ENCODE data around the gene RALY.

DNA sequence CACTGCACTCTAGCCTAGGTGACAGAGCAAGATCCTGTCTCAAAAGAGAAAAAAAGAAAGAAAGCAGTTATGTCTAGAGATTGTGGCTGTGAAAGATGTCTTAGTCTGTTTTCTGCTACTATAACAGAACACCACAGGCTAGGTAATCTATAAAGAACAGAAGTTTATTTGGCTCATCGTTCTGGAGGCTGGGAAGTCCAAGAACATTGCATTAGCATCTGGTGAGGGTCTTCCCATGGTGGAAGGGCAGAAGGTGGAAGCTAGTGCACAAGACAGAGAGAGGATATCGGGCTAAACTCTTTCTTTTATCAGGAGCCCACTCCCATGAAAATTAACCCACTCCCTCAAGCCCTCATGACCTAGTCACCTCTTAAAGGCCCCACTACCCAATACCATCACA, 16.2 kb upstream of the RALY start:
- TF ChIP-seq, protein P1, sequence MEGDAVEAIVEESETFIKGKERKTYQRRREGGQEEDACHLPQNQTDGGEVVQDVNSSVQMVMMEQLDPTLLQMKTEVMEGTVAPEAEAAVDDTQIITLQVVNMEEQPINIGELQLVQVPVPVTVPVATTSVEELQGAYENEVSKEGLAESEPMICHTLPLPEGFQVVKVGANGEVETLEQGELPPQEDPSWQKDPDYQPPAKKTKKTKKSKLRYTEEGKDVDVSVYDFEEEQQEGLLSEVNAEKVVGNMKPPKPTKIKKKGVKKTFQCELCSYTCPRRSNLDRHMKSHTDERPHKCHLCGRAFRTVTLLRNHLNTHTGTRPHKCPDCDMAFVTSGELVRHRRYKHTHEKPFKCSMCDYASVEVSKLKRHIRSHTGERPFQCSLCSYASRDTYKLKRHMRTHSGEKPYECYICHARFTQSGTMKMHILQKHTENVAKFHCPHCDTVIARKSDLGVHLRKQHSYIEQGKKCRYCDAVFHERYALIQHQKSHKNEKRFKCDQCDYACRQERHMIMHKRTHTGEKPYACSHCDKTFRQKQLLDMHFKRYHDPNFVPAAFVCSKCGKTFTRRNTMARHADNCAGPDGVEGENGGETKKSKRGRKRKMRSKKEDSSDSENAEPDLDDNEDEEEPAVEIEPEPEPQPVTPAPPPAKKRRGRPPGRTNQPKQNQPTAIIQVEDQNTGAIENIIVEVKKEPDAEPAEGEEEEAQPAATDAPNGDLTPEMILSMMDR (IDR thresholded peaks at IDR 0.05; ENCODE audit: poor library complexity) = no peak
- TF ChIP-seq EZH2phosphoT487 (IDR thresholded peaks at IDR 0.05; ENCODE audit: low read depth, severe bottlenecking, unreplicated experiment) (no peak), EZH2 (IDR thresholded peaks at IDR 0.05; ENCODE audit: borderline replicate concordance) (no peak)

All from hepatocyte (in vitro differentiated cells).